Bronchial epithelial cell (primary cell): ENCODE results near the gene PNKP. TPM values are rescaled to one million over a fixed set of nuclear protein-coding genes. Genes with fewer than 3 reads are reported as not detected.

Experiments used
- DNase-seq: peaks from one replicate; pipeline ENCODE4 v3.0.0-alpha.2; 2010; ENCODE audit warnings: low read depth
- FAIRE-seq: peaks from 2 replicates; lab custom pipeline; 2011; peaks lifted over from hg19 to GRCh38; lab: Jason Lieb, UNC
- H3K27me3 ChIP-seq: 2 replicates; pipeline ENCODE4 v1.5.1; 2011; ENCODE audit warnings: low read length; ENCODE audit not compliant: control insufficient read depth, insufficient read depth
- H3K36me3 ChIP-seq: 2 replicates; pipeline ENCODE4 v1.5.1; 2011; ENCODE audit warnings: low read length; ENCODE audit not compliant: control insufficient read depth, insufficient read depth
- H3K4me3 ChIP-seq: 2 replicates; pipeline ENCODE4 v1.5.1; 2011; ENCODE audit warnings: mild to moderate bottlenecking, low read depth, low read length, control low read depth
- total RNA-seq: library from RNA; depleted of rRNA; stranded (reverse); fragments of >200 nt; gene quantifications from 2 replicates; pipeline ENCODE4 v1.2.1, GENCODE V29; 2014
- TF ChIP-seq, protein P1 (sequence below): IDR thresholded peaks from 2 replicates; pipeline ENCODE4 v1.5.1; 2011; ENCODE audit warnings: mild to moderate bottlenecking, moderate library complexity, low read length, control low read depth, inconsistent platforms; ENCODE audit not compliant: insufficient read depth, severe bottlenecking

The PNKP gene
- total RNA-seq, 1 donor from 2014 or later: 37.9 TPM

DNA sequence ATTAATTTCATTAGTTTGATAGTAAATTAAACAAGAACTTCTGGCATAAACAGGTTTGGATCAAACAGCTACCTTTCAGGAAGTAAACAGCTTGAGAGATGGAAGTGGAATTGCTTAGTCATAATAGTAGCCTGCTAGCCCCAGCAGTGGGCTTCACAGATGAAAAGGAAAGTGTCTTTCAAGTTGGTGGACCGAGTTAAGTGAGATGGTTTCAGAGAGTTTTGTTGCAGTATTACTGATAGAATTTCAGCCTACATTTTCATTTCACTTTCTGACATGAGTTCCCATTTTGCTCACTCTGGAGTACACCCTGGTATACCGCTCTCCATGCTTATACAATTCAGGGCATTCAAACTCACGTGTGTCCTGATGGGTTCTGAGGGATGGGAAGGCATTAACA lies 18.4 kb downstream of the PNKP start:
- H3K27me3 ChIP-seq: no peaks in the 10 kb centered on the region
- FAIRE-seq: no peak
- no peaks in the 10 kb centered on the region for H3K36me3 ChIP-seq
- no peak overlapping the region for H3K4me3 ChIP-seq
- TF ChIP-seq, protein P1, sequence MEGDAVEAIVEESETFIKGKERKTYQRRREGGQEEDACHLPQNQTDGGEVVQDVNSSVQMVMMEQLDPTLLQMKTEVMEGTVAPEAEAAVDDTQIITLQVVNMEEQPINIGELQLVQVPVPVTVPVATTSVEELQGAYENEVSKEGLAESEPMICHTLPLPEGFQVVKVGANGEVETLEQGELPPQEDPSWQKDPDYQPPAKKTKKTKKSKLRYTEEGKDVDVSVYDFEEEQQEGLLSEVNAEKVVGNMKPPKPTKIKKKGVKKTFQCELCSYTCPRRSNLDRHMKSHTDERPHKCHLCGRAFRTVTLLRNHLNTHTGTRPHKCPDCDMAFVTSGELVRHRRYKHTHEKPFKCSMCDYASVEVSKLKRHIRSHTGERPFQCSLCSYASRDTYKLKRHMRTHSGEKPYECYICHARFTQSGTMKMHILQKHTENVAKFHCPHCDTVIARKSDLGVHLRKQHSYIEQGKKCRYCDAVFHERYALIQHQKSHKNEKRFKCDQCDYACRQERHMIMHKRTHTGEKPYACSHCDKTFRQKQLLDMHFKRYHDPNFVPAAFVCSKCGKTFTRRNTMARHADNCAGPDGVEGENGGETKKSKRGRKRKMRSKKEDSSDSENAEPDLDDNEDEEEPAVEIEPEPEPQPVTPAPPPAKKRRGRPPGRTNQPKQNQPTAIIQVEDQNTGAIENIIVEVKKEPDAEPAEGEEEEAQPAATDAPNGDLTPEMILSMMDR: no peak
- no peak for DNase-seq

DNA sequence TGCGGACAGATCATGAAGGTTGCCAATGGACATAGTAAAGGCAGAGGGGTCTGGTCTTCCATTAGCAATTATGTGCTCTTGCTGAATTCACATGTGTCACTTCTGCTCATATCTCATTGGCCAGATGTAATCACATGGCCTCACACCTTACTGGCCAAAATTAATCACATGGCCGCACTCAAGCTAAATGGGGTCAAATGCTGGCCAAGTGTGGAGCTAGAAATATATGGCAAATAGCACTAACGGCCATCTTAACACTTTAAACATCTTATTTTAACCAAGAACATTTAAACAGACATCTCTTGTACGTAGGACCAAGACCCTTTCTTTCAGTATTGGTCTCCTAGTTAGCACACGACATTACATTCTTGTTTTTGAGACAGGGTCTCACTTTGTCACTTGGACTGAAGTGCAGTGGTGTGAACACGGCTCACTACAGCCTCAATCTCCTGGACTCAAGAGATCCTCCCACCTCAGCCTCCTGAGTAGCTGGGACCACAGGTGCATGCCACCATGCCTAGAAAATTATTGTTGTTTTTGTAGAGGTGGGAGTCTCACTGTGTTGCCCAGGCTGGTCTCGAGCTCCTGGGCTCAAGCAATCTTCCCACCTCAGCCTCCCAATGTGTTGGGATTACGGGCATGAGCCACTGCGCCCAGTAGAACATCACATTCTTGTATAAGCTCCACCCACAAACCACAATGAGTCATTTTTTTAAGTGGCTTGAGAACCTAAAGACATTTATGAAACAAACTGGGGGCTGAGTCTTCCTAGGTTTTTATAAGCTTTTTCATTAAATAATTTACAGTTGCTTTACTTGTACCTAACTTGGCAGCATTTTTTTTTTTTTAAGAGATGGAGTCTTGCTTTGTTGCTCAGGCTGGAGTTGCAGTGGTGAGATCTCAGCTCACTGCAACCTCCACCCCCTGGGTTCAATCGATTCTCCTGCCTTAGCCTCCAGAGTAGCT lies 19.4 kb downstream of the PNKP start:
- no peaks in the 10 kb centered on the region for H3K36me3 ChIP-seq
- FAIRE-seq: no peak

DNA sequence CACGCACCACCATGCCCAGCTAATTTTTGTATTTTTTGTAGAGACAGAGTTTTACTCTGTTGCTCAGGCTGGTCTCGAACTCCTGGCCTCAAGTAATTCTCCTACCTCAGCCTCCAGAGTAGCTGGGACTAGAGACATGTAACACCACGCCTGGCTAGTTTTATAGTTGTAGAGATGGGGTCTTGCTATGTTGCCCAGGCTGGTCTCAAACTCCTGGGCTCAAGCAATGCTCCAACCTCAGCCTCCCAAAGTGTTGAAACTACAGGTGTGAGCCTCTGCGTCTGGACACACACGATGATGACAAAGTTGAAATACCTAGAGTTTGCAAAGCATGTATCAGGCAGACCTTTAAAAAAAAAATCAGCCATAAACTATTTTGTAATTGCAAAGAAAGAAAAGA lies 21.0 kb downstream of the PNKP start:
- DNase-seq: no peak
- Histone ChIP-seq H3K4me3 (no peak overlapping the region), H3K36me3 (no peaks in the 10 kb centered on the region), H3K27me3 (no peaks in the 10 kb centered on the region)
- TF ChIP-seq, protein P1: no peak
- no peak for FAIRE-seq

More for the DNA sequence above, 19.4 kb downstream of the PNKP start:
- Histone ChIP-seq H3K27me3 (no peaks in the 10 kb centered on the region), H3K4me3 (no peak overlapping the region)
- peak; percentile 87 for DNase-seq
- TF ChIP-seq, protein P1: no peak

DNA sequence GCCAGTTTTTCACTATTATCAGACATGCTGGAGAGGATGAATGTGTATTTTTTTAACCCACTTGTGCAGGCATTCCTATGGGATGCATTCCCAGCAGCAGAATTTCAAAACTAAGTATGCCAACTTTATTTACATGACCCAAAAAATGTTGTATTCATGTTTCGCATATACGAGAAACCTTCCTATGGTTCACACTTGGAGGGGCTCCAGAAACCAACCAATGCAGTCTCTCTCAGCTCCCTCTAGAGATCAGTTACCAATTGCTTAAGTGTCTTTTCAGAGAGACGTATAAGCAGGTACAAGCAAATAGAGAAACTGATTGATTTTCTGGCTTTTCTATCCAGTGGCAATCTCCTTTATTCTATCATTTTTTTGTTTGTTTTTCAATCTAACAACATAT lies 22.0 kb downstream of the PNKP start:
- FAIRE-seq (no peak), DNase-seq (no peak)
- Histone ChIP-seq H3K36me3 (no peaks in the 10 kb centered on the region), H3K27me3 (no peaks in the 10 kb centered on the region), H3K4me3 (no peak overlapping the region)
- TF ChIP-seq, protein P1: no peak

GRCh38 chr19:49844138-49845095 lies 23.0 kb downstream of the PNKP start:
- Histone ChIP-seq H3K36me3 (peaks cover under 1% of the 10 kb centered on the region), H3K4me3 (no peak overlapping the region), H3K27me3 (no peaks in the 10 kb centered on the region)
- TF ChIP-seq, protein P1: no peak
- FAIRE-seq (no peak), DNase-seq (no peak)
